Central memory CD8-positive, alpha-beta T cell (primary cell): Measurements from ENCODE around the gene EXOC3L4.

Experiments
- ATAC-seq: fragments of 150-1000 bp; cut with Tn5 transposase; replicated peaks from 2 replicates; pipeline ENCODE4 v1.10.0; 2022; ENCODE audit warnings: mild to moderate bottlenecking, moderate FRiP score, moderate number of reproducible peaks; ENCODE audit not compliant: poor library complexity, severe bottlenecking; ENCODE audit errors: extremely low read depth
- DNase-seq, 2 donors: peaks; one replicate each; pipeline ENCODE4 v3.0.0; 2021; ENCODE audit warnings: low spot score in 2 of 2
- H3K27ac Mint-ChIP-seq: one replicate; pipeline ENCODE4 v1.8.0; 2022; ENCODE audit warnings: low read depth, mild to moderate bottlenecking, moderate library complexity, mixed read lengths
- H3K27me3 Mint-ChIP-seq: one replicate; pipeline ENCODE4 v1.8.0; 2022; ENCODE audit warnings: mixed read lengths
- H3K36me3 Mint-ChIP-seq: one replicate; pipeline ENCODE4 v1.8.0; 2022; ENCODE audit warnings: mild to moderate bottlenecking, moderate library complexity, mixed read lengths; ENCODE audit not compliant: insufficient read depth
- H3K4me1 Mint-ChIP-seq: one replicate; pipeline ENCODE4 v1.8.0; 2022; ENCODE audit warnings: mixed read lengths
- H3K4me3 Mint-ChIP-seq: one replicate; pipeline ENCODE4 v1.8.0; 2022; ENCODE audit warnings: mild to moderate bottlenecking, moderate library complexity, mixed read lengths
- H3K9me3 Mint-ChIP-seq: one replicate; pipeline ENCODE4 v1.8.0; 2022; ENCODE audit warnings: mixed read lengths

Gene EXOC3L4

DNA sequence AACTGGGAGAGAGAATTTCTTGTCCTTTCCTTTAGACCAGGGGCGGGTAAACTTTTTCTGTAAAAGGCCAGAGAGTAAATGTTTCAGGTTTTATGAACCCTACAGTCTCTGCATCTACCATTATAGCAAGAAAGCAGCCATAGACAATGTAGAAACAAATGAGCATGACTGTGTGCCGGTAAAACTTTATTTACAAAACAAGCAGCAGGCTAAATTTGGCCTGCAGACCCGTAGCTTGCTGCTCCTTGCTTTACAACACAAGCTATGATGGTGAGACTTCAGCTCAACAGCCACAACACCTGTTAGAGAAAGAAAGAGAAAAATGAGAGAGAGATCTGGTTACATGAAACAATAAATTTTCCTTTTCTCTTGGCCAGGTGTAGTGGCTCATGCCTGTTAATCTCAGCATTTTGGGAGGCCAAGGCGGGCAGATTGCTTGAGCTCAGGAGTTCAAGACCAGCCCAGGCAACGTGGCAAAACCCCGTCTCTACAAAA, 33.0 kb upstream of the EXOC3L4 start:
- Mint-ChIP-seq H3K27me3 (peaks cover 26% of the 10 kb centered on the region), H3K27ac (no peak overlapping the region), H3K4me3 (no peak overlapping the region), H3K4me1 (peaks cover 1% of the 10 kb centered on the region), H3K9me3 (no peaks in the 10 kb centered on the region), H3K36me3 (peaks cover 1% of the 10 kb centered on the region)
- ATAC-seq: no peak
- no peak for DNase-seq

DNA sequence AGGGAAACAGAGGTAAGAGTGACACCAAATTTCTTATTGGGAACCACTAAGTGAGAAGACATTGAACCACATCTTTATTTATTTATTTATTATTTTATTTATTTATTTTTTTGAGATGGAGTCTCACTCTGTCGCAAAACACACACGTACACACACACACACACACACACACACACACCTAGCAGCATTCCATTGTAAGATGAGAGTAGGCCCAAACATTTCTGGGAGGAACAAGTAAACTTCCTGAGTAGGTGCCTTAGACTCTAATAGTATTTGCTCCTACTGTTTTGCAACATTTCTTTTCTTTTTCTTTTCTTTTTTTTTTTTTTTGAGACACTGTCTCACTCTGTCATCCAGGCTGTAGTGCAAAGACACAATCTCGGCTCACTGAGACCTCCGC, 30.1 kb upstream of the EXOC3L4 start:
- ATAC-seq (no peak), DNase-seq (no peak)
- Mint-ChIP-seq H3K4me1 (no peaks in the 10 kb centered on the region), H3K27ac (no peak overlapping the region), H3K27me3 (peaks cover 23% of the 10 kb centered on the region), H3K9me3 (no peaks in the 10 kb centered on the region), H3K36me3 (no peaks in the 10 kb centered on the region), H3K4me3 (no peak overlapping the region)

DNA sequence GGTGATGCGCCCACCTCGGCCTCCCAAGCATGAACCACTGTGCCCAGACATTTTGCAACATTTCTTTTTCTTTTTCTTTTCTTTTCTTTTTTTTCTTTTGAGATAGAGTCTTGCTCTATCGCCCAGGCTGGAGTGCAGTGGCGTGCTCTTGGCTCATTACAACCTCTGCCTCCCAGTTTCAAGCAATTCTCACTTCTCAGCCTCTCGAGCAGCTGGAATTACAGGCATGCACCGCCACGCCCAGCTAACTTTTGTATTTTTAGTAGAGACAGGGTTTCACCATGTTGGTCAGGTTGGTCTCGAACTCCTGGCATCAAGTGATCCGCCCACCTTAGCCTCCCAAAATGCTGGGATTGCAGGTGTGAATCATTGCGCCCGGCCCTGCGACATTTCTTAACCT, 29.5 kb upstream of the EXOC3L4 start:
- H3K4me3 Mint-ChIP-seq: no peak overlapping the region

DNA sequence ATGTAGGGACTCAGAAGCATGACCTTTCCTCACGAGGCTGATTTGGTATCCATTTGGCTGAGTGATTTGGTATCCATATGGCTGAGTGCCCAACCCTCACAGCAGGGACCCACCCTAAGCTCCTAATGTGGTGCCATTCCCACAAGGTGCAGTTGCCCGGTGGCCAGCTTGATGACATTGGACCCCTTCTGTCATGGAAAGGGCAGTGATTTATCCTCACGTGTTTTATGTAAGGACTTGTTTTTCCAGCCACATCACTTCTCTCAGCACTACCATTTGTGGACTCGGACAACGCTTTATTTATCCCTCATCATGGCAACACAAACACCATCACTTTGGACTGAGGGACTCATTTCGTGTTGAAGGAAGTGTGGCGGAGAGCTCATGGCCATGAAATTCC, 28.7 kb upstream of the EXOC3L4 start:
- H3K27ac Mint-ChIP-seq: no peak overlapping the region
- H3K36me3 Mint-ChIP-seq: no peaks in the 10 kb centered on the region
- no peak overlapping the region for H3K4me3 Mint-ChIP-seq
- no peak for DNase-seq
- peaks cover 26% of the 10 kb centered on the region for H3K27me3 Mint-ChIP-seq
- H3K9me3 Mint-ChIP-seq: no peaks in the 10 kb centered on the region
- H3K4me1 Mint-ChIP-seq: no peaks in the 10 kb centered on the region
- ATAC-seq: no peak

More for the DNA sequence above, 29.5 kb upstream of the EXOC3L4 start:
- no peaks in the 10 kb centered on the region for H3K4me1 Mint-ChIP-seq
- no peaks in the 10 kb centered on the region for H3K36me3 Mint-ChIP-seq
- H3K9me3 Mint-ChIP-seq: no peaks in the 10 kb centered on the region
- ATAC-seq: no peak
- peaks cover 23% of the 10 kb centered on the region for H3K27me3 Mint-ChIP-seq
- H3K27ac Mint-ChIP-seq: no peak overlapping the region
- no peak for DNase-seq

DNA sequence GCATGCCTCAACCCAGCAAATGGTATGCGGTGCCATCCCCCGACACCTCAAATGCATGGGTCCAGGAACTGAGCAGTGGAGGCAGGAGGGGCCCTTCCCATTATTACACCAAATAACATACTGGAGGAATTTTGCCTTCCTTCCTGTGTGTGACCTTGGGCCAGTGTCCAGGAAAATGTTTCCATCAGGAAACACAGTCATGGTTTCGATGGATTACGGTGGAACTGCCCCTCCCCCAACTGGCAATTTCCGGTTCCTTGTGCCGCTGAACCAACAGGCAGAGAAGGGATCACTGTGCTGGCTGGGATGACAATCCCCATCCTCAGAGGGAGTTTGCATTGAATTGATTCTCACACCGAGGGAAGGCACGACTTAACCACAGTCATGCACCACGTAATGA, 28.1 kb upstream of the EXOC3L4 start:
- DNase-seq (no peak), ATAC-seq (no peak)
- peaks cover 31% of the 10 kb centered on the region for H3K27me3 Mint-ChIP-seq
- no peak overlapping the region for H3K27ac Mint-ChIP-seq
- no peaks in the 10 kb centered on the region for H3K36me3 Mint-ChIP-seq
- no peak overlapping the region for H3K4me3 Mint-ChIP-seq
- H3K9me3 Mint-ChIP-seq: no peaks in the 10 kb centered on the region
- no peaks in the 10 kb centered on the region for H3K4me1 Mint-ChIP-seq

DNA sequence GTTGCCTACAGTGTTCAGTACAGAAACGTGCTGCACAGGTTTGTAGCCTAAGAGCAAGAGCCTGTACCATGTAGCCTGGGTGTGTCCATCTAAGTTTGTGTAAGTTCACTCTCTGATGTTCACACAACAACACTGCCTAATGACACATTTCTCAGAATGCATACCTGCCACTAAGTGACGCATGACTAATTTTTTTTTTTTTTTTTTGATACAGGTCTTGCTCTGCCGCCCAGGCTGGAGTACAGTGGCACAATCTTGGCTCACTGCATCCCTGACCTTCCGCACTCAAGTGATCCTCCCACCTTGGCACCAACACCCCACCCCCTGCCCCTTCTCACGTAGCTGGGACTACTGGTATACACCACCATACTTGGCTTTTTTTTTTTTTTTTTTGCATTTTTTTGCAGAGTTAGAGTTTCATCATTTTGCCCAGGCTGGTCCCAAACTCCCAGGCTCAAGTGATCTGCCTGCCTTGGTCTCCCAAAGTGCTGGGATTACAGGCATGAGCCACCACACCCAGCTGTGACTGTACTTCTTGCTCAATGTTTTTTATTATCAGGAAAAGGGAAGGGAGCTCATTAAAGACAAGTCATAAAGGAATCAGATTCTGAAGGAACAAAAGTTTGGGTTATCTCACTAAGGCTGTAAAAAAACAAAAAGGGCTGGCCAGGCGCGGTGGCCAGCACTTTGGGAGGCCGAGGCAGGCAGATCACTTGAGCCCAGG, 27.1 kb upstream of the EXOC3L4 start:
- ATAC-seq (no peak), DNase-seq (no peak)
- no peak overlapping the region for H3K4me3 Mint-ChIP-seq
- no peak overlapping the region for H3K27ac Mint-ChIP-seq
- H3K27me3 Mint-ChIP-seq: peaks cover 32% of the 10 kb centered on the region
- H3K9me3 Mint-ChIP-seq: no peaks in the 10 kb centered on the region
- no peaks in the 10 kb centered on the region for H3K36me3 Mint-ChIP-seq
- no peaks in the 10 kb centered on the region for H3K4me1 Mint-ChIP-seq

DNA sequence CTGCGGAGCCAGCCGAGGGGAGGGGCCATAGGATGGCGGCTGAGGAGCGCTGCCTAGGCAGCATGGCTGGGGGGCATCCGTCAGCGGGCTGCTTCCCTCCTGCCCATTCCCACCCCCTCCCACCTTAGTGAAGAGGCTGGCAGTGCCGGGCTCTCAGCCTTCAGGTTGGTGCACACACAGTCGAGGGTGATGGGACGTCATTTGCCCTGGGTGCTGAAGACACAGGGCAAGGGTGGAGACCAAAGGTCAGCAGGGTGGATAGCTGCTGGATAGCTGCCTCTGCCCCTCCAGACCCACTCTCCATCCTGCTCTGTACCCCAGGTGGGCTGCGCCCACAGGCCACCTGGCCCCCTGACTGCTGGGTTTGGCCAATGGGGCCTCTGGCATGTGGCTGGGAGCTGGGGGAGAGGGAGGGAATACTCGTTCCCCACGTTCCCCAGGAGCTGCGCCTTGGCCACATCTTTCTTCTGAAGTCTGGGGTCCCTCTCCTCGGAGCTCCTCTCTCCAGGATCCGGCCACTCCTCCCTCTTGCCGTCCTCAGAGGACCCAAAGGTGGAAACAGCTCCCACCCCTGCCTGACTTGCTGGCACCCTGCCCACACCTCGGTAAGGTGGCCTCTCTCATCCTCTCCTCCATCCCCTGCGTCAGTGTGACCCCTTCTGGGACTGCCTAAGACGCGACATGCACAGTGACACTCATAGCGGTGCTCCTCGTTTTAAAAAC, 26.0 kb upstream of the EXOC3L4 start:
- Mint-ChIP-seq H3K4me3 (no peak overlapping the region), H3K27ac (no peak overlapping the region), H3K4me1 (no peaks in the 10 kb centered on the region), H3K27me3 (peaks cover 32% of the 10 kb centered on the region), H3K9me3 (no peaks in the 10 kb centered on the region), H3K36me3 (no peaks in the 10 kb centered on the region)
- DNase-seq: no peak
- ATAC-seq: no peak

DNA sequence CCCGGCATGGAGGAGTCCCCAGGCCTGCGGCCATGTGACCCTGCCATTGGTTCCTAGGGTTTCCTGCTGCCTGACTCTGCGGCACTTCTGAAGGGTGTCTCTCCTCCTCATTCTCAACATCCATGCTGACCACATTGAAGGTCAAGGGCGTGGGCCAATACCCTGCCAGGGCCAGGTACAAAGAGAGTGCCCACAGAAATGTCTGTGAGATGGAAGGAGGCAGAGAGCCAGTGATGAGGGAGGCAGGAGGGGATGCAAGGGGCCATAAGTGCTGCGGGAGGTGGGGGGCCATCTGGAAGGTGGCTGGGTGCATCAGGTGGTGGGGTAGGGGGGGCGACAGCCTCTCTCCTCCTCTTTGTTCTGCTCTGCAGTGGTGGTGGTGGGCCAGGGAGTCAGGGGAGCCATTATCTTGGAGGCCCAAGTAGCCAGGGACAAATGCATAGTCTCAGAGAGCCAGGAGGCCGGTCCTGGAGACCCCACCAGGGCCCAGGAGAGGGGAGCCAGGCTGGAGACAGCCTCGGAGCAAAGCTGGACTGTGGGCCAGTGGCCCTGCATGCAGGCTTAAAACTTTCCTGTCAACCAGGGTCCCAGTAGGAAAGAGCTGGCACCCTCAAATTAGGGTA, 24.2 kb upstream of the EXOC3L4 start:
- H3K27me3 Mint-ChIP-seq: peaks cover 32% of the 10 kb centered on the region
- ATAC-seq (no peak), DNase-seq (no peak)
- H3K4me3 Mint-ChIP-seq: no peak overlapping the region
- H3K27ac Mint-ChIP-seq: no peak overlapping the region
- H3K36me3 Mint-ChIP-seq: no peaks in the 10 kb centered on the region
- no peaks in the 10 kb centered on the region for H3K9me3 Mint-ChIP-seq
- H3K4me1 Mint-ChIP-seq: no peaks in the 10 kb centered on the region

DNA sequence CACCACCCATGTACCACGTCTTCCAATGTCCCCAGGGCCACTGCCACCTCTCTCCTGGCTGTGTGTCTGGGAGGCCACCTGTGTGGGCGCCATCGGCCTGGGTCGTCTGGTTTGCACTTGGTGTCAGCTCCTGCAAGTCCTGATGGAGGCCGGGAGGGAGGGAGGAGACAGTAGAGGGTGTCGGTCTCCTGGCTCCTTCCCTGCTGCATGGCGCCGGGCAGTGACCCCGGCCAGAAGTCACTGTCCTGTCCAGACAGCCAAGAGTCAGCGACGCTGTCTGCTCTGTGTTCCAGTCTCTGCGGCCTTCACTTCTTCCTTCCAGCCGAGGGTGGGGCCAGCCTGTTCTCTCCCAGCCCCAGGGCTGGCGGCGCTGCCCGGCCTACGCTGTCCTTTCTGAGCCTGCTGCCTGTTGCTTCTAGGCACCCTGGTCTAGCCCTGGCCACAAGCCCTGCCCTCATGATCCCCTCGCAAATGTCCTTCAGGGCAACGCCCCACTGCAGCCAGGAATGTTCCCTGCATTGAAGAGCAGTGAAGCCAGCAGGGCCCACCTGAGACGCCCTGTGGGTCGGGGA, 23.5 kb upstream of the EXOC3L4 start:
- Mint-ChIP-seq H3K36me3 (no peaks in the 10 kb centered on the region), H3K4me1 (no peaks in the 10 kb centered on the region), H3K9me3 (no peaks in the 10 kb centered on the region), H3K4me3 (no peak overlapping the region), H3K27me3 (peaks cover 32% of the 10 kb centered on the region), H3K27ac (no peak overlapping the region)
- DNase-seq (no peak), ATAC-seq (no peak)

DNA sequence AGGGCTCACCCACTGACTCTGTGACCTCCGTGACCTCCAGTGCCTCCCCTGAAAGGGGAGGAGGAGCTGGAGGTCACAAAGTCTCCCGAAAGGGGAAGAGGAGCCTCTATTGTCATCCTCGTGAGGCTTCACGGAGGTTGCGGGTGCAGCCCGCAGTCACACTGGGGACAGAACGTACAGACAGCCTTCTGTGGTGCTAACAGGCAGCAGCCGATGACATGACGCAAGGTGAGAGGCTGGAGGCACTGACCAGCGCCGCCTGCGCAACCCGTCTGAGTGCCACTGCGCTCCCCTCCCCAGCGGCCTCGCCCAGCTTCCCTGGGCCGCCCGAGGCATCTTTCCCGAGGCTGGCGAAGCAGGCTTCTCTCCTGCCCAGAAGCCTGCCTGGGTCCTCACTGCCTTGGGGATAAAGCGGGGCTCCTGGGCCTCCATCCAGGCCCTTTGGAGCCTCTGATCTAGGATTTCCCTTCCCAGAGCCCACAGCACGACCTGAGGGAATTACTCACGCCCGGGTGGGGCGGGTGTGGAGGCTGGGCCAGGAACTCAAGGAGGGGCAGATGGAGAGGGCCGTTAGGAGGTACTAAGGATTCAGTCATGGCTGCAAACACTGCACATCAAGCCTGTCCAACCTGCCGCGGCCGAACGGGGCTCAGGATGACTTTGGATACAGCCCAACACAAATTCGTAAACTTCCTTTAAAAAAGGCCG, 22.8 kb upstream of the EXOC3L4 start:
- DNase-seq (no peak), ATAC-seq (no peak)
- Mint-ChIP-seq H3K36me3 (no peaks in the 10 kb centered on the region), H3K27ac (no peak overlapping the region), H3K27me3 (peaks cover 32% of the 10 kb centered on the region), H3K9me3 (no peaks in the 10 kb centered on the region), H3K4me1 (no peaks in the 10 kb centered on the region), H3K4me3 (no peak overlapping the region)

DNA sequence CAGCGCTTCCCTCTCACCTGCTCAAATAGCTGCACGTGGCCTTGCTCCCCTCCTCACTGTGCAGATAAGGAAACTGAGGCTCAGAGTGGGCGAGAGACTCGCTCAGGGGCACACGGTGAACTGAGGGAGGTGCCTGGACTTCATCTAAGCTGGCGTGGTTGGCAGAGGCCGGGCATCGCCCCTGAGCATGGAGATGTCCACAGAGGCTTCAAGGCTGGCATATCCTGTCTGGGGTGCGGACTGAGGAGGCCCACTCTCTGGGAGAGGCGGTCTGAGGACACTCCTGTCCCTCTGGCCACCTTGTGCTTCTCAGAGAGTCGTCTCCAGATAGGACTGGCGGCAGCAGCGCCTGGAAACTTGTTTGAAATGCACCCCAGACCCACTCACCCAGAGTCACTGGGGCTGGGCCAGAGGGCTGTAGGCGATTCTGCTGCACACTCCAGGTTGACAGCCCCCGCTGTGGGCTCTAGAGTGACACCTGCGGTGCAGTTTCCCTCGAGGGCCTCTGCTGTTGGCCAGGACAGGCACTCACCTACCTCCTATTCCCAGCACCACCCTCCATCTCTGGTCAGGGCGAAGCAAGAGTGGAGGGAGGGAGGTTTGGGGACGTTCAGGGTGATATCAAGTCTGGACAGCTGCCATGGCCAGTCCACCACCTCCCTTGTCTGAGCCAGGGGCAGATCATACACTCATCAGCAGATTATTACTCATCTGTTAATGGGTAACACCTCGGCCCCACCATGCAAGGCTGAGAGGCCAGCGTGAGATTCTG, 21.7 kb upstream of the EXOC3L4 start:
- Mint-ChIP-seq H3K27ac (no peak overlapping the region), H3K36me3 (no peaks in the 10 kb centered on the region), H3K4me3 (no peak overlapping the region), H3K9me3 (no peaks in the 10 kb centered on the region), H3K27me3 (peaks cover 32% of the 10 kb centered on the region), H3K4me1 (no peaks in the 10 kb centered on the region)
- ATAC-seq (no peak), DNase-seq (no peak)
